SK-N-SH treated with all-trans-retinoic acid at 6 μM for 48 hours (cell line): ENCODE measurements around the gene TRPC1.
A peak's percentile ranks its signal among the peaks of the same experiment; 100 is the strongest.

Experiments
- ISL1 ChIP-seq: fragments of 250-450 bp; sonication (Bioruptor Pico); IDR thresholded peaks from 2 replicates; pipeline ENCODE4 v2.1.2; 2022; ENCODE audit warnings: mild to moderate bottlenecking, moderate library complexity
- ZNF565 ChIP-seq: fragments of 450-650 bp; formaldehyde crosslinking; conservative IDR thresholded peaks from 2 replicates; pipeline ENCODE4 v1.5.0; 2020; ENCODE audit warnings: low read depth, mild to moderate bottlenecking, moderate library complexity

DNA sequence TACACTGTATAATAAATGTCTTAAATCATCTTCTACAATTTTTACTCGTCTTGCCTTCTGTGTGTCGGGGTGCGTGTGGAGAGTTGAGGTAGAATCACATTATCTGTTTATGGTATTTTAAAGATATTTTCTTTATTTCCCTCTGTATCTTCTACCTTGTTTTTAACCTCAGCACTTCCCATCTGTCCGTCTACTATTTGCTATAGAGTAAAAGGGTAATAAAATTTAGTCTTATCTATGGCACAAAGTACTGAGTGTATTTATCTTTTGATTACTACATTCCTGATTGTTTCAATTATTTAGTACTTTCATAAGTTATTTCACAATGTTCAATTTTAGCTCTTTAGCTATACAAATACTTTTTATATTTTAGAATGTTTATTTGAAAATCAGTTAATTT is 62.2 kb downstream of the TRPC1 start:
- no peak for TF ChIP-seq ZNF565 (CRISPR knock-in tag)
- TF ChIP-seq ISL1 (CRISPR knock-in tag), result peak; percentile 32; the same call in 1 of the 2 replicates
